Colonic mucosa (tissue), 4 donors: ENCODE data around the gene HELZ2. TPM values are rescaled to one million over a fixed set of nuclear protein-coding genes. Genes with fewer than 3 reads are reported as not detected.

ENCODE experiments used
- DNase-seq: peaks from one replicate; pipeline ENCODE4 v3.0.0-alpha.2; 2020
- H3K27ac ChIP-seq: fragments of 200-600 bp; one replicate; pipeline ENCODE4 v1.8.0; 2021
- H3K27me3 ChIP-seq: fragments of 200-600 bp; one replicate; pipeline ENCODE4 v1.8.0; 2021
- H3K36me3 ChIP-seq: fragments of 200-600 bp; one replicate; pipeline ENCODE4 v1.8.0; 2021
- H3K4me1 ChIP-seq: fragments of 200-600 bp; one replicate; pipeline ENCODE4 v1.8.0; 2021; ENCODE audit warnings: mild to moderate bottlenecking
- H3K4me3 ChIP-seq: fragments of 200-600 bp; one replicate; pipeline ENCODE4 v1.8.0; 2021
- H3K9ac ChIP-seq, 2 donors: one replicate each; pipeline ENCODE4 v1.7.0; 2013; ENCODE audit warnings: control low read depth in 2 of 2, low read depth in 2 of 2, low read length in 2 of 2
- H3K9me3 ChIP-seq: fragments of 200-600 bp; one replicate; pipeline ENCODE4 v1.8.0; 2021
- CTCF ChIP-seq: fragments of 200-600 bp; IDR thresholded peaks from one replicate; pipeline ENCODE4 v1.8.0; 2022; ENCODE audit warnings: antibody characterized with exemption, mild to moderate bottlenecking
- intact Hi-C: fragments of 100-400 bp; cut with DNase I; formaldehyde crosslinking; loops from one replicate; pipeline ENCODE4 v1.14.1; 2022
- total RNA-seq, 2 donors: library from RNA; stranded (reverse); fragmentation: NEBNext Ultra II Directional in 1 of 2; extraction: Animal tissue kit (Norgen Biotek cat#: 25700) in 1 of 2; gene quantifications; one replicate each; pipeline ENCODE4 v1.2.1, GENCODE V29; 2021
- donor health status: healthy.
- donor health status: DM: no; HTN: no; CAD: no.
- donor health status: DM: no; HTN: no; CAD: no.

The HELZ2 gene
- total RNA-seq, 2 donors from 2014 or later: 36.3 to 38.0 TPM

- intact Hi-C loops: loop anchor here (10.0 kb wide), 1 partner anchor 323 kb away; the partner anchor contains the start of genes ABHD16B and TPD52L2
- no peak overlapping the region for H3K27ac ChIP-seq
Observed at GRCh38 chr20:63542031-63542559, 31.9 kb downstream of the HELZ2 start.

GRCh38 chr20:63541371-63541770 lies 32.7 kb downstream of the HELZ2 start:
- Histone ChIP-seq H3K36me3 (no peaks in the 10 kb centered on the region), H3K9ac (peak overlapping the region in 1 of 2 donors; percentile 37), H3K4me1 (peaks cover 16% of the 10 kb centered on the region), H3K4me3 (no peak overlapping the region), H3K9me3 (no peaks in the 10 kb centered on the region), H3K27me3 (no peaks in the 10 kb centered on the region), H3K27ac (no peak overlapping the region)
- intact Hi-C loops: loop anchor here (10.0 kb wide), 1 partner anchor 323 kb away; the partner anchor contains the start of genes ABHD16B and TPD52L2
- TF ChIP-seq CTCF: no peak
- no peak for DNase-seq

More at GRCh38 chr20:63542031-63542559, 31.9 kb downstream of the HELZ2 start:
- Histone ChIP-seq H3K9ac (peak overlapping the region in 1 of 2 donors; percentile 37), H3K4me3 (no peak overlapping the region), H3K4me1 (peaks cover 16% of the 10 kb centered on the region), H3K36me3 (no peaks in the 10 kb centered on the region), H3K27me3 (peaks cover 1% of the 10 kb centered on the region), H3K9me3 (no peaks in the 10 kb centered on the region)
- DNase-seq: no peak
- TF ChIP-seq CTCF: no peak

GRCh38 chr20:63540417-63541186 lies 33.4 kb downstream of the HELZ2 start:
- peaks cover 15% of the 10 kb centered on the region for H3K4me1 ChIP-seq
- intact Hi-C loops: loop anchor here (10.0 kb wide), 1 partner anchor 324 kb away; the partner anchor contains the start of genes ABHD16B and TPD52L2
- no peaks in the 10 kb centered on the region for H3K27me3 ChIP-seq
- no peak for DNase-seq
- no peaks in the 10 kb centered on the region for H3K36me3 ChIP-seq
- H3K27ac ChIP-seq: no peak overlapping the region
- no peak overlapping the region for H3K4me3 ChIP-seq
- TF ChIP-seq CTCF: no peak
- H3K9ac ChIP-seq: no peak overlapping the region
- no peaks in the 10 kb centered on the region for H3K9me3 ChIP-seq

GRCh38 chr20:63539441-63540370 lies 34.3 kb downstream of the HELZ2 start:
- Histone ChIP-seq H3K27me3 (no peaks in the 10 kb centered on the region), H3K4me1 (peaks cover 10% of the 10 kb centered on the region), H3K9ac (peak overlapping the region; percentile 44 to 99), H3K27ac (peak overlapping the region; percentile 98), H3K9me3 (no peaks in the 10 kb centered on the region), H3K4me3 (no peak overlapping the region), H3K36me3 (no peaks in the 10 kb centered on the region)
- no peak for TF ChIP-seq CTCF
- DNase-seq: no peak
- intact Hi-C loops: loop anchor here (10.0 kb wide), 2 partner anchors 325 to 435 kb away; partner anchors contain the start of genes ABHD16B, SAMD10 and TPD52L2

GRCh38 chr20:63539092-63539430 lies 35.0 kb downstream of the HELZ2 start:
- Histone ChIP-seq H3K9ac (peak overlapping the region; percentile 44 to 99), H3K27me3 (no peaks in the 10 kb centered on the region), H3K4me1 (peaks cover 12% of the 10 kb centered on the region), H3K9me3 (no peaks in the 10 kb centered on the region), H3K36me3 (no peaks in the 10 kb centered on the region), H3K27ac (peak overlapping the region; percentile 98), H3K4me3 (no peak overlapping the region)
- no peak for TF ChIP-seq CTCF
- intact Hi-C loops: loop anchor here (10.0 kb wide), 1 partner anchor 436 kb away; the partner anchor contains the start of gene SAMD10
- DNase-seq: no peak
